HepG2 (cell line): Measurements from ENCODE around the gene ANKRD42. TPM values are rescaled to one million over a fixed set of nuclear protein-coding genes. Genes with fewer than 3 reads are reported as not detected.

Experiments
- ASH2L ChIP-seq: fragments of 300-600, 200-600 bp; sonication (generic); IDR thresholded peaks from 2 replicates; pipeline ENCODE4 v1.7.0; 2017; ENCODE audit warnings: low read depth, mild to moderate bottlenecking, moderate library complexity, mixed read lengths, low read length; ENCODE audit not compliant: insufficient read length
- ATM ChIP-seq: fragments of 450-650 bp; IDR thresholded peaks from 2 replicates; pipeline ENCODE4 v1.7.1; 2017; ENCODE audit warnings: mild to moderate bottlenecking, borderline replicate concordance
- DZIP1 ChIP-seq: sonication (generic); formaldehyde crosslinking; IDR thresholded peaks from 2 replicates; pipeline ENCODE4 v1.5.0; 2020; ENCODE audit warnings: mild to moderate bottlenecking, missing genetic modification reagents
- KLF12 ChIP-seq: sonication (generic); formaldehyde crosslinking; IDR thresholded peaks from 2 replicates; pipeline ENCODE4 v1.4.0; 2020; ENCODE audit warnings: missing genetic modification reagents, borderline replicate concordance
- MAX ChIP-seq: IDR thresholded peaks from 2 replicates; pipeline ENCODE4 v1.6.1; 2012; ENCODE audit warnings: inconsistent platforms
- MIER3 ChIP-seq: IDR thresholded peaks from 2 replicates; pipeline ENCODE4 v1.6.1; 2016; ENCODE audit warnings: missing compliant biosample characterization, borderline replicate concordance
- MLX ChIP-seq: IDR thresholded peaks from 2 replicates; pipeline ENCODE4 v1.6.1; 2016
- PPARG ChIP-seq: conservative IDR thresholded peaks from 2 replicates; pipeline ENCODE4 v1.6.1; 2016; ENCODE audit warnings: missing biosample characterization, missing genetic modification reagents
- RFXAP ChIP-seq: sonication (generic); formaldehyde crosslinking; IDR thresholded peaks from 2 replicates; pipeline ENCODE4 v1.4.0; 2020; ENCODE audit warnings: missing genetic modification reagents, borderline replicate concordance
- TEAD2 ChIP-seq: sonication (generic); formaldehyde crosslinking; IDR thresholded peaks from 2 replicates; pipeline ENCODE4 v1.9.0; 2021; ENCODE audit warnings: missing genetic modification reagents
- TFAP4 ChIP-seq: sonication (generic); IDR thresholded peaks from 2 replicates; pipeline ENCODE4 v1.6.1; 2016; ENCODE audit warnings: low read depth, borderline replicate concordance
- TFDP1 ChIP-seq: IDR thresholded peaks from 2 replicates; pipeline ENCODE4 v1.6.1; 2016; ENCODE audit warnings: missing compliant biosample characterization, missing genetic modification reagents, borderline replicate concordance
- TFDP2 ChIP-seq: sonication (generic); formaldehyde crosslinking; IDR thresholded peaks from 2 replicates; pipeline ENCODE4 v1.4.0; 2020; ENCODE audit warnings: missing genetic modification reagents
- ZBTB20 ChIP-seq: sonication (generic); formaldehyde crosslinking; IDR thresholded peaks from 2 replicates; pipeline ENCODE4 v1.8.1; 2023; ENCODE audit warnings: missing genetic modification reagents, low read depth, mild to moderate bottlenecking, borderline replicate concordance
- ZMYM4 ChIP-seq: sonication (generic); formaldehyde crosslinking; IDR thresholded peaks from 2 replicates; pipeline ENCODE4 v1.8.1; 2023; ENCODE audit warnings: mild to moderate bottlenecking, missing genetic modification reagents
- ZNF501 ChIP-seq: sonication (generic); formaldehyde crosslinking; IDR thresholded peaks from 2 replicates; pipeline ENCODE4 v1.5.1; 2020; ENCODE audit warnings: mild to moderate bottlenecking, moderate library complexity, missing genetic modification reagents
- ZSCAN20 ChIP-seq: sonication (generic); formaldehyde crosslinking; IDR thresholded peaks from 2 replicates; pipeline ENCODE4 v1.4.0; 2020; ENCODE audit warnings: missing genetic modification reagents, mild to moderate bottlenecking, borderline replicate concordance
- polyA plus RNA-seq, 8 experiments: library from polyadenylated mRNA; depleted of rRNA in 3 of 8; stranded (reverse) in 7 of 8; unstranded in 1 of 8; fragments of >200 nt; fragmentation: Illumina TruSeq in 4 of 8; extraction: Trizol in 4 of 8; gene quantifications; 2 replicates each; pipeline versions ENCODE4 v1.2.1 to v1.2.3, GENCODE V29; 2011 to 2016; ENCODE audit warnings: low read depth in 4 of 8, missing spikeins in 1 of 8, mixed read lengths in 1 of 8; ENCODE audit not compliant: insufficient read depth in 1 of 8
- total RNA-seq, 5 experiments: library from RNA; depleted of rRNA; stranded (reverse); fragments of >200 nt; fragmentation: Illumina TruSeq; extraction: Trizol; gene quantifications; 2 replicates each; pipeline ENCODE4 v1.2.3, GENCODE V29; 2016; ENCODE audit warnings: low read depth in 1 of 5
- TF ChIP-seq, protein P1 (sequence below): sonication (generic); formaldehyde crosslinking; IDR thresholded peaks from 2 replicates; pipeline ENCODE4 v1.4.0; 2020; ENCODE audit warnings: missing genetic modification reagents, borderline replicate concordance

ANKRD42 gene
- total and polyA plus RNA-seq, 2 of the 13 experiments (the other 11 are each of a cell fraction or from before 2014, with no cell fraction given) = 2.2 to 3.7 TPM

DNA sequence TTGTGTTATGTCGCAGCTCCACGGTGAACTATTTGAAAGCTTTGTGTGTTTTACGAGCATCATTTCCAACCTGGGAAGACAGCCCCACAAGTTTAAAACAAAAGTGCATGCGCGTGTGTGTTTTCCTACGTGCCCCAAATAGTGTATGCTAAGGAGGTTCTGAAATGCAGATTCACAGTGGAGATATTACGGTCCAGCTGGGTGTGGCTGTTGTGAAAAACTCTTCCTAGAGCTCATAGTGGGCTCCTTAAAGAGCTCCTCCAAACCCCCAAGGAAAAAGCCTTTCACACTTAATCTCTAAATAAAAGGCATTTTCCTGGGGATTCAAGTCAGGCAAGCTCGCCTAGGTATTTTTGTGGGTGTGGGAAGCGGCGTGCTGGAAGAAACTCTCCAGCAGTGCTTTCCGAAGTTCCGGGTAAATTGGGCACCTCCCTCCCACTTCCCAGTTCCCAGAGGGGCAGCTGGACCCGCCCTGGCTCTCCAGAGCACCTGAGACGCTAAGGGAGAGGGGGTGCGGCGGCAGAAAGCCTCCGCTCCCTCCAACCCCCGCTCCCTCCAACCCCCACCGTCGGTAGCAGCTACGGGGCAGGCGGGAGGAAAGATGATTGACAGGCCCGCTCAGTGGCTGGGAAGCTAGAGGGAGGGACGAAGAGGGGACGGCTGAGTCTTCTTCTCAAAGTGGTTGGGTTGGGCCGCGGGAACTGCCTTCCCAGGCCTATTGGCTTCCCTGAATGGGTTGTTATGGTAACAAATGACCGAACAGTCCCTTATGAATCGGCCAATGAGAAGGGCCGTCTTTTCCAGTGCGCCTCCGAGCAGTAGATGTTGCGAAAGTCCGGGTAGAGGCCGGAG lies 37.1 kb upstream of the ANKRD42 start (continued):
- no peak for TF ChIP-seq TEAD2 (CRISPR knock-in tag)
- TF ChIP-seq KLF12 (CRISPR knock-in tag) = 0 out of 2 replicates have a peak, but pooled peaks have one; percentile 7
- TF ChIP-seq, protein P1, sequence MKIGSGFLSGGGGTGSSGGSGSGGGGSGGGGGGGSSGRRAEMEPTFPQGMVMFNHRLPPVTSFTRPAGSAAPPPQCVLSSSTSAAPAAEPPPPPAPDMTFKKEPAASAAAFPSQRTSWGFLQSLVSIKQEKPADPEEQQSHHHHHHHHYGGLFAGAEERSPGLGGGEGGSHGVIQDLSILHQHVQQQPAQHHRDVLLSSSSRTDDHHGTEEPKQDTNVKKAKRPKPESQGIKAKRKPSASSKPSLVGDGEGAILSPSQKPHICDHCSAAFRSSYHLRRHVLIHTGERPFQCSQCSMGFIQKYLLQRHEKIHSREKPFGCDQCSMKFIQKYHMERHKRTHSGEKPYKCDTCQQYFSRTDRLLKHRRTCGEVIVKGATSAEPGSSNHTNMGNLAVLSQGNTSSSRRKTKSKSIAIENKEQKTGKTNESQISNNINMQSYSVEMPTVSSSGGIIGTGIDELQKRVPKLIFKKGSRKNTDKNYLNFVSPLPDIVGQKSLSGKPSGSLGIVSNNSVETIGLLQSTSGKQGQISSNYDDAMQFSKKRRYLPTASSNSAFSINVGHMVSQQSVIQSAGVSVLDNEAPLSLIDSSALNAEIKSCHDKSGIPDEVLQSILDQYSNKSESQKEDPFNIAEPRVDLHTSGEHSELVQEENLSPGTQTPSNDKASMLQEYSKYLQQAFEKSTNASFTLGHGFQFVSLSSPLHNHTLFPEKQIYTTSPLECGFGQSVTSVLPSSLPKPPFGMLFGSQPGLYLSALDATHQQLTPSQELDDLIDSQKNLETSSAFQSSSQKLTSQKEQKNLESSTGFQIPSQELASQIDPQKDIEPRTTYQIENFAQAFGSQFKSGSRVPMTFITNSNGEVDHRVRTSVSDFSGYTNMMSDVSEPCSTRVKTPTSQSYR = peak; percentile 77; the same call in 1 of the 2 replicates
- peak; percentile 64; the same call in 1 of the 2 replicates for TF ChIP-seq TFAP4
- no peak for TF ChIP-seq DZIP1
- no peak for TF ChIP-seq ATM
- peak; percentile 32; the same call in 1 of the 2 replicates for TF ChIP-seq ZNF501 (CRISPR knock-in tag)
- TF ChIP-seq ZBTB20 (CRISPR knock-in tag) = no peak
- peak; percentile 76; the same call in 1 of the 2 replicates for TF ChIP-seq MIER3 (CRISPR knock-in tag)
- TF ChIP-seq PPARG = no peak
- peak; percentile 99 for TF ChIP-seq RFXAP (CRISPR knock-in tag)
- peak; percentile 2 for TF ChIP-seq ASH2L
- TF ChIP-seq MLX = no peak; the same call in 1 of the 2 replicates
- peak; percentile 84 for TF ChIP-seq ZMYM4
- TF ChIP-seq MAX = peak; percentile 28; the same call in 1 of the 2 replicates
- TF ChIP-seq TFDP2 (CRISPR knock-in tag) = peak; percentile 57
- TF ChIP-seq TFDP1 (CRISPR knock-in tag) = peak; percentile 36; the same call in 1 of the 2 replicates
- no peak for TF ChIP-seq ZSCAN20
